HG03378 (cell line): Measurements from ENCODE around the gene KDM4B.

ENCODE experiments used
- ATAC-seq: cut with Tn5 transposase; IDR thresholded peaks from one replicate; pipeline ENCODE4 v1.9.1; 2021; ENCODE audit warnings: mild to moderate bottlenecking, moderate library complexity; ENCODE audit not compliant: unreplicated experiment

Gene KDM4B

GRCh38 chr19:4984106-4984380 is 15.1 kb downstream of the KDM4B start:
- ATAC-seq, result no peak

GRCh38 chr19:4984438-4984990 is 15.6 kb downstream of the KDM4B start:
- ATAC-seq, result no peak

GRCh38 chr19:4985551-4985991 is 16.7 kb downstream of the KDM4B start:
- ATAC-seq, result no peak

- no peak for ATAC-seq
Observed at GRCh38 chr19:4986056-4986455, 17.1 kb downstream of the KDM4B start.

GRCh38 chr19:4986471-4986891 is 17.6 kb downstream of the KDM4B start:
- ATAC-seq, result no peak

GRCh38 chr19:4987256-4987655 is 18.3 kb downstream of the KDM4B start:
- no peak for ATAC-seq

GRCh38 chr19:4987692-4988370 is 18.9 kb downstream of the KDM4B start:
- no peak for ATAC-seq

- no peak for ATAC-seq
Observed at GRCh38 chr19:4988770-4989251, 19.9 kb downstream of the KDM4B start.

GRCh38 chr19:4990306-4990705 is 21.4 kb downstream of the KDM4B start:
- ATAC-seq, result no peak

- ATAC-seq, result no peak
Observed at GRCh38 chr19:4991538-4991937, 22.6 kb downstream of the KDM4B start.

- no peak for ATAC-seq
Observed at GRCh38 chr19:4991996-4992698, 23.2 kb downstream of the KDM4B start.

- no peak for ATAC-seq
Observed at GRCh38 chr19:4993683-4994082, 24.8 kb downstream of the KDM4B start.

- ATAC-seq, result no peak
Observed at GRCh38 chr19:4996701-4997100, 27.8 kb downstream of the KDM4B start.

- no peak for ATAC-seq
Observed at GRCh38 chr19:4997297-4997696, 28.4 kb downstream of the KDM4B start.

GRCh38 chr19:5000120-5000611 is 31.3 kb downstream of the KDM4B start:
- no peak for ATAC-seq

- ATAC-seq, result no peak
Observed at GRCh38 chr19:5001615-5002014, 32.7 kb downstream of the KDM4B start.

- ATAC-seq, result no peak
Observed at GRCh38 chr19:5002143-5002542, 33.2 kb downstream of the KDM4B start.

GRCh38 chr19:5003781-5004180 is 34.9 kb downstream of the KDM4B start:
- no peak for ATAC-seq

GRCh38 chr19:5005096-5005495 is 36.2 kb downstream of the KDM4B start:
- no peak for ATAC-seq

GRCh38 chr19:5006201-5006600 is 37.3 kb downstream of the KDM4B start:
- no peak for ATAC-seq

- ATAC-seq, result no peak
Observed at GRCh38 chr19:5006821-5007220, 37.9 kb downstream of the KDM4B start.
